Activated CD4-positive, alpha-beta T cell treated with anti-CD3 and anti-CD28 coated beads for 24 hours (primary cell): ENCODE data around the gene ABCA13.

Experiments
- DNase-seq, 2 donors: peaks; one replicate each; pipeline ENCODE4 v3.0.0-alpha.2; 2020; ENCODE audit warnings: low read depth in 2 of 2

Gene ABCA13

GRCh38 chr7:48512892-48513291 lies 341.6 kb downstream of the ABCA13 start:
- no peak for DNase-seq

- no peak for DNase-seq
Observed at GRCh38 chr7:48515171-48515570, 343.9 kb downstream of the ABCA13 start.

- no peak for DNase-seq
Observed at GRCh38 chr7:48518092-48518491, 346.8 kb downstream of the ABCA13 start.

- DNase-seq, result no peak
Observed at GRCh38 chr7:48522692-48523091, 351.4 kb downstream of the ABCA13 start.

GRCh38 chr7:48525736-48526732 lies 354.8 kb downstream of the ABCA13 start:
- DNase-seq, result no peak

GRCh38 chr7:48528646-48529045 lies 357.4 kb downstream of the ABCA13 start:
- DNase-seq, result no peak

- no peak for DNase-seq
Observed at GRCh38 chr7:48537561-48537960, 366.3 kb downstream of the ABCA13 start.

- no peak for DNase-seq
Observed at GRCh38 chr7:48540746-48541145, 369.5 kb downstream of the ABCA13 start.

- DNase-seq, result no peak
Observed at GRCh38 chr7:48548667-48549066, 377.4 kb downstream of the ABCA13 start.

GRCh38 chr7:48551652-48552051 lies 380.4 kb downstream of the ABCA13 start:
- DNase-seq, result no peak

GRCh38 chr7:48563334-48563733 lies 392.1 kb downstream of the ABCA13 start:
- no peak for DNase-seq

GRCh38 chr7:48575516-48575915 lies 404.3 kb downstream of the ABCA13 start:
- no peak for DNase-seq

GRCh38 chr7:48587475-48587874 lies 416.2 kb downstream of the ABCA13 start:
- no peak for DNase-seq

GRCh38 chr7:48594349-48594748 lies 423.1 kb downstream of the ABCA13 start:
- DNase-seq, result no peak

GRCh38 chr7:48595756-48596155 lies 424.5 kb downstream of the ABCA13 start:
- DNase-seq, result no peak

GRCh38 chr7:48610705-48611104 lies 439.4 kb downstream of the ABCA13 start:
- DNase-seq, result no peak

GRCh38 chr7:48611993-48612392 lies 440.7 kb downstream of the ABCA13 start:
- DNase-seq, result no peak

- DNase-seq, result no peak
Observed at GRCh38 chr7:48617508-48617907, 446.2 kb downstream of the ABCA13 start.

- DNase-seq, result no peak
Observed at GRCh38 chr7:48617993-48618392, 446.7 kb downstream of the ABCA13 start.

- DNase-seq, result no peak
Observed at GRCh38 chr7:48621076-48621475, 449.8 kb downstream of the ABCA13 start.

GRCh38 chr7:48627164-48627563 lies 455.9 kb downstream of the ABCA13 start:
- no peak for DNase-seq

GRCh38 chr7:48628793-48629349 lies 457.6 kb downstream of the ABCA13 start:
- no peak for DNase-seq

- DNase-seq, result no peak
Observed at GRCh38 chr7:48634116-48634632, 462.9 kb downstream of the ABCA13 start.
